Breast epithelium (tissue), 4 donors: ENCODE measurements around the gene LONP1. TPM values are rescaled to one million over a fixed set of nuclear protein-coding genes. Genes with fewer than 3 reads are reported as not detected.
"Not testable (repeated sequence)": the region's sequence is repeated elsewhere in the genome, so short reads cannot be mapped to it uniquely, and the experiment has no call there.

Experiments
- DNase-seq, 2 donors: peaks; one replicate each; pipeline ENCODE4 v3.0.0-alpha.2; 2019; ENCODE audit warnings: low spot score in 2 of 2
- H3K27ac ChIP-seq, 2 donors: fragments of 200-600 bp; sonication (generic) in 1 of 2; one replicate each; pipeline ENCODE4 v1.5.1; 2016 to 2019; ENCODE audit warnings: mild to moderate bottlenecking in 1 of 2
- H3K27me3 ChIP-seq, 2 donors: fragments of 200-600 bp; sonication (generic) in 1 of 2; one replicate each; pipeline versions ENCODE4 v1.5.1 to v1.6.0; 2017 to 2019; ENCODE audit warnings: control low read depth in 1 of 2, mild to moderate bottlenecking in 1 of 2
- H3K36me3 ChIP-seq: fragments of 200-600 bp; one replicate; pipeline ENCODE4 v1.5.1; 2019
- H3K4me1 ChIP-seq, 2 donors: fragments of 200-600 bp; sonication (generic); one replicate each; pipeline ENCODE4 v1.5.1; 2016 to 2019; ENCODE audit warnings: control low read depth in 1 of 2
- H3K4me3 ChIP-seq, 3 donors: fragments of 200-600 bp; sonication (generic); 1 replicate in 2 of 3; 2 replicates in 1 of 3; pipeline ENCODE4 v1.5.1; 2016 to 2019; ENCODE audit warnings: mild to moderate bottlenecking in 3 of 3, moderate library complexity in 2 of 3
- H3K9me3 ChIP-seq, 2 donors: fragments of 200-600 bp; sonication (generic) in 1 of 2; one replicate each; pipeline ENCODE4 v1.5.1; 2016 to 2019; ENCODE audit warnings: control low read depth in 1 of 2
- CTCF ChIP-seq, 3 donors: fragments of 450-650 bp; IDR thresholded peaks; one replicate each; pipeline ENCODE4 v1.5.1; 2016 to 2017; ENCODE audit warnings: antibody characterized with exemption in 3 of 3, mild to moderate bottlenecking in 3 of 3, moderate library complexity in 3 of 3
- POLR2A ChIP-seq: fragments of 450-650 bp; IDR thresholded peaks from one replicate; pipeline ENCODE4 v1.6.1; 2016; ENCODE audit warnings: antibody characterized with exemption, mild to moderate bottlenecking, moderate library complexity
- POLR2AphosphoS5 ChIP-seq, 3 donors: sonication (generic); formaldehyde crosslinking; IDR thresholded peaks; one replicate each; pipeline ENCODE4 v1.6.1; 2017; ENCODE audit warnings: antibody characterized with exemption in 3 of 3
- intact Hi-C: fragments of 100-400 bp; cut with DNase I; formaldehyde crosslinking; loops from one replicate; pipeline ENCODE4 v1.15.1; 2023; ENCODE audit warnings: low total_unique reads
- total RNA-seq, 3 donors: library from RNA; depleted of rRNA; stranded (reverse); fragments of >200 nt; gene quantifications; one replicate each; pipeline ENCODE4 v1.1.0, GENCODE V29; 2016

Gene LONP1
- total RNA-seq, 3 donors from 2014 or later: 48.1 to 66.2 (median 60.6) TPM

GRCh38 chr19:5703819-5704818 is 15.8 kb downstream of the LONP1 start:
- no peaks in the 10 kb centered on the region for H3K27me3 ChIP-seq
- no peak overlapping the region for H3K4me3 ChIP-seq
- H3K9me3 ChIP-seq: no peaks in the 10 kb centered on the region
- H3K27ac ChIP-seq: no peak overlapping the region
- intact Hi-C loops: no loop called here
- TF ChIP-seq POLR2AphosphoS5 (IDR thresholded peaks at IDR 0.05) (no peak), CTCF (IDR thresholded peaks at IDR 0.05) (no peak), POLR2A (no peak)
- H3K36me3 ChIP-seq: peaks cover 14% of the 10 kb centered on the region
- no peaks in the 10 kb centered on the region for H3K4me1 ChIP-seq
- no peak for DNase-seq

- DNase-seq, H3K9me3 ChIP-seq, H3K4me3 ChIP-seq, H3K36me3 ChIP-seq, H3K27ac ChIP-seq, H3K4me1 ChIP-seq, H3K27me3 ChIP-seq, intact Hi-C loops: not testable (repeated sequence)
These were observed 17.9 kb downstream of the LONP1 start for GRCh38 chr19:5702053-5702410.

- DNase-seq: no peak
- Histone ChIP-seq H3K27me3 (no peaks in the 10 kb centered on the region), H3K4me3 (no peak overlapping the region), H3K27ac (no peak overlapping the region), H3K9me3 (no peaks in the 10 kb centered on the region), H3K36me3 (no peaks in the 10 kb centered on the region), H3K4me1 (no peaks in the 10 kb centered on the region)
- intact Hi-C loops: no loop called here
- TF ChIP-seq CTCF (IDR thresholded peaks at IDR 0.05) (no peak), POLR2A (no peak), POLR2AphosphoS5 (IDR thresholded peaks at IDR 0.05) (no peak)
These were observed 19.4 kb downstream of the LONP1 start for GRCh38 chr19:5700455-5701092.

GRCh38 chr19:5698635-5699422 is 21.1 kb downstream of the LONP1 start:
- intact Hi-C loops: loop anchor here (10.0 kb wide), 1 partner anchor 1046 kb away; no protein-coding TSS in a partner anchor
- Histone ChIP-seq H3K4me1 (no peaks in the 10 kb centered on the region), H3K4me3 (no peak overlapping the region), H3K36me3 (peaks cover 10% of the 10 kb centered on the region), H3K9me3 (no peaks in the 10 kb centered on the region), H3K27me3 (no peaks in the 10 kb centered on the region), H3K27ac (no peak overlapping the region)
- DNase-seq: no peak
- TF ChIP-seq POLR2A (no peak), POLR2AphosphoS5 (IDR thresholded peaks at IDR 0.05) (no peak), CTCF (IDR thresholded peaks at IDR 0.05) (no peak)

GRCh38 chr19:5697890-5698634 is 21.9 kb downstream of the LONP1 start:
- intact Hi-C loops: loop anchor here (2.0 to 10.0 kb wide), 2 partner anchors 79 to 1047 kb away; no protein-coding TSS in a partner anchor
- DNase-seq: no peak
- Histone ChIP-seq H3K36me3 (peaks cover 10% of the 10 kb centered on the region), H3K9me3 (no peaks in the 10 kb centered on the region), H3K4me1 (no peaks in the 10 kb centered on the region), H3K4me3 (no peak overlapping the region), H3K27me3 (no peaks in the 10 kb centered on the region), H3K27ac (no peak overlapping the region)
- TF ChIP-seq POLR2AphosphoS5 (IDR thresholded peaks at IDR 0.05) (no peak), CTCF (IDR thresholded peaks at IDR 0.05) (no peak), POLR2A (no peak)
